ENCODE results near the gene IL36RN.

IL36RN gene

DNA sequence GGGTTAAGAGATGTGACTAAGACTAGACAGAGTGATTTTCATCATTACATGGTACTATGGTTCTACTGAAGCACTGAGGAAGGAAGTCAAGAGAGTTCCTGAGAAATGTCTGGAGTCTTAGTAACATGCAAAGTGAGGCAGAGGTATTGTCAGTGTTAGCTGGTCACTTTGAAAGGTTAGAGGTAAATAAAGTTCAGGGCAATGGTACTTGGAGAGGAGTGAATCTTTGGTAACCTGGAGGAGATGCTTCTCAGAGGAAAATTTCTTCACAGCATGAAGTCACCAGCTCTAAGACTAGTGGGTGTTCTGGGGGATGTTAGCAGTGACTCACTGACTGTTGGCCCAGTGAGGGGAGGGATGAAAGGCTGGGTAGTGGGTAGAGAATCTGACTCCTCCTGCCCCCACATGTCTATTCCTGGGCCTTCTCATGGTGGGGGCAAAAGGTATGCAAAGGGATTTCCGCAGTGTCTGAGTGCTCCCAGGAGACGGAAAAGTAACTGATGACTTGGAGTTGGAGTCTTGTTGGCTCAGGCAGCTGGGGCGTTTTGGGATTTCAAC lies 45.1 kb downstream of the IL36RN start:
- Histone ChIP-seq H3K79me2 (ENCODE audit: insufficient read depth, low read length) (no peaks in the 10 kb centered on the region), H3K4me2 (ENCODE audit: insufficient read depth, low read length) (no peak overlapping the region), H3K36me3 (ENCODE audit: insufficient read depth, low read length) (no peaks in the 10 kb centered on the region), H3K4me3 (ENCODE audit: low read depth in 1 of 2, low read length in 2 of 2) (no peak overlapping the region), H3K9me3 (ENCODE audit: insufficient read depth, low read length, severe bottlenecking) (no peaks in the 10 kb centered on the region), H2AFZ (ENCODE audit: low read depth, low read length) (no peak overlapping the region), H3K4me1 (ENCODE audit: insufficient read depth, low read length) (no peaks in the 10 kb centered on the region), H3K27me3 (ENCODE audit: insufficient read depth, low read length, poor library complexity) (peaks cover 2% of the 10 kb centered on the region), H3K27ac (ENCODE audit: low read length) (no peak overlapping the region), H3K9ac (ENCODE audit: low read depth, low read length) (no peak overlapping the region), H4K20me1 (ENCODE audit: insufficient read depth, low read length) (no peaks in the 10 kb centered on the region)
- TF ChIP-seq, protein P1, sequence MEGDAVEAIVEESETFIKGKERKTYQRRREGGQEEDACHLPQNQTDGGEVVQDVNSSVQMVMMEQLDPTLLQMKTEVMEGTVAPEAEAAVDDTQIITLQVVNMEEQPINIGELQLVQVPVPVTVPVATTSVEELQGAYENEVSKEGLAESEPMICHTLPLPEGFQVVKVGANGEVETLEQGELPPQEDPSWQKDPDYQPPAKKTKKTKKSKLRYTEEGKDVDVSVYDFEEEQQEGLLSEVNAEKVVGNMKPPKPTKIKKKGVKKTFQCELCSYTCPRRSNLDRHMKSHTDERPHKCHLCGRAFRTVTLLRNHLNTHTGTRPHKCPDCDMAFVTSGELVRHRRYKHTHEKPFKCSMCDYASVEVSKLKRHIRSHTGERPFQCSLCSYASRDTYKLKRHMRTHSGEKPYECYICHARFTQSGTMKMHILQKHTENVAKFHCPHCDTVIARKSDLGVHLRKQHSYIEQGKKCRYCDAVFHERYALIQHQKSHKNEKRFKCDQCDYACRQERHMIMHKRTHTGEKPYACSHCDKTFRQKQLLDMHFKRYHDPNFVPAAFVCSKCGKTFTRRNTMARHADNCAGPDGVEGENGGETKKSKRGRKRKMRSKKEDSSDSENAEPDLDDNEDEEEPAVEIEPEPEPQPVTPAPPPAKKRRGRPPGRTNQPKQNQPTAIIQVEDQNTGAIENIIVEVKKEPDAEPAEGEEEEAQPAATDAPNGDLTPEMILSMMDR (IDR thresholded peaks at IDR 0.05; ENCODE audit: borderline replicate concordance, extremely low read depth, low read length, poor library complexity, severe bottlenecking), result no peak
- no peak for TF ChIP-seq EZH2 (IDR thresholded peaks at IDR 0.05; ENCODE audit: borderline replicate concordance, low read depth, low read length, severe bottlenecking)
- DNase-seq, result no peak
- no peak for ATAC-seq (ENCODE audit: insufficient read depth, low read depth)

DNA sequence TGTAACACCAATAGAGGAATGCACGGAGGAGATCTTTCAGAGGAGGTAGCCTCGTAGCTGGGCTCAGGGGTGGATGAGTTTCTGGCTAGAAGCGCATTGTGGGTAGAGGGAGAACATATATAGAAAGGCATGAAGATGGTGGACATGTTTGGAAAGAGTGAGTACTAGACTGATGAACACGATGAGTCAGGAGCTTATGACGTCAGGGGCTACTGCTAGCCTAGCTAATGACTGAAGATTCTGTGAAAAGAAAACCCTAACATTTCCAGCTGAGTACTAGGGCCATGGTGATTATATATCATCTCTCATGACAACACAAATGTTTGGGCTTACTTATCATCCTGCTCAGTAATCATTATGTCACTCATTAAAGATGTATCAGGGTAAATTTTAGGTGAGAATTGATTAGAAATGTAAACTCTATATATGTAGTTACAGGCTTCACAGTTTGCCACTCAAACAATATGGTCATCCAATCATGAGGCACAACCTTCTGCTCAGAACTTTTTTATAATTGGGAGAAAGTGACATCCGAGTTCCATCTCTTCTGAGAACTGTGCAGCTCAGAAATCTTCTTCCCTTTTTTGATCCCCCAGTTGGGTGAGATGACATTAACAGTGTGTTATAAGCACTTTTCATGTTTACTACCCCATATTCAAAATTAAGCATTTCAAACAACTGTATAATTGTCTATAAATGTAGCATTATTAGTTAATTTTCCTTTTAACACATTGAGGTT lies 46.2 kb downstream of the IL36RN start:
- Histone ChIP-seq H3K9me3 (ENCODE audit: insufficient read depth, low read length, severe bottlenecking) (no peaks in the 10 kb centered on the region), H2AFZ (ENCODE audit: low read depth, low read length) (no peak overlapping the region), H3K4me2 (ENCODE audit: insufficient read depth, low read length) (no peak overlapping the region), H3K4me3 (ENCODE audit: low read depth in 1 of 2, low read length in 2 of 2) (no peak overlapping the region), H3K9ac (ENCODE audit: low read depth, low read length) (no peak overlapping the region), H3K36me3 (ENCODE audit: insufficient read depth, low read length) (no peaks in the 10 kb centered on the region), H3K79me2 (ENCODE audit: insufficient read depth, low read length) (no peaks in the 10 kb centered on the region), H4K20me1 (ENCODE audit: insufficient read depth, low read length) (no peaks in the 10 kb centered on the region), H3K4me1 (ENCODE audit: insufficient read depth, low read length) (no peaks in the 10 kb centered on the region), H3K27me3 (ENCODE audit: insufficient read depth, low read length, poor library complexity) (peaks cover 2% of the 10 kb centered on the region), H3K27ac (ENCODE audit: low read length) (no peak overlapping the region)
- ATAC-seq (ENCODE audit: insufficient read depth, low read depth), result no peak
- no peak for TF ChIP-seq EZH2 (IDR thresholded peaks at IDR 0.05; ENCODE audit: borderline replicate concordance, low read depth, low read length, severe bottlenecking)
- TF ChIP-seq, protein P1 (IDR thresholded peaks at IDR 0.05; ENCODE audit: borderline replicate concordance, extremely low read depth, low read length, poor library complexity, severe bottlenecking), result no peak
- no peak for DNase-seq

DNA sequence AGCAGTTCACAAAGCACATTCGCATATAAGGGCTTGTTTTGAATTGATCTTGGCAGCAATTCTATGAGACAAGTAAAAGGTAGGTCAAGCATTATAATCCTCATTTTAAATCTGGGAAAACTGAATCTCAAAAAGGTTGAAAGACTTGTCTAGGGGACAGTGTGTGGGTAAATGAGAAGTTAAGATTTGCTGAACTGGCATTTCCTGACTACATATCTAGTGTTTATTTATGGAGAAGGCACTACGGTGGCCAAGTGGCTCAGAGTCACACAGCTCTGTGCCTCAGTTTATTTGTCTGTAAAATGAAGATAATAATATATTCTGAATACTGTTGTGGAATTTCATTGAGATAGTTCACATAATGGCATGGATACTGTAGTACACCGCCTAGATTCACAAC lies 52.1 kb downstream of the IL36RN start:
- H3K4me2 ChIP-seq (ENCODE audit: insufficient read depth, low read length), result no peak overlapping the region
- no peak overlapping the region for H3K9ac ChIP-seq (ENCODE audit: low read depth, low read length)
- H3K9me3 ChIP-seq (ENCODE audit: insufficient read depth, low read length, severe bottlenecking), result no peaks in the 10 kb centered on the region
- H3K4me1 ChIP-seq (ENCODE audit: insufficient read depth, low read length), result no peaks in the 10 kb centered on the region
- no peak overlapping the region for H3K27ac ChIP-seq (ENCODE audit: low read length)
- H3K27me3 ChIP-seq (ENCODE audit: insufficient read depth, low read length, poor library complexity), result peaks cover 5% of the 10 kb centered on the region
- no peak for ATAC-seq (ENCODE audit: insufficient read depth, low read depth)
- no peak overlapping the region for H2AFZ ChIP-seq (ENCODE audit: low read depth, low read length)
- no peak for DNase-seq
- no peaks in the 10 kb centered on the region for H4K20me1 ChIP-seq (ENCODE audit: insufficient read depth, low read length)
- TF ChIP-seq, protein P1 (IDR thresholded peaks at IDR 0.05; ENCODE audit: borderline replicate concordance, extremely low read depth, low read length, poor library complexity, severe bottlenecking), result no peak
- TF ChIP-seq EZH2 (IDR thresholded peaks at IDR 0.05; ENCODE audit: borderline replicate concordance, low read depth, low read length, severe bottlenecking), result no peak
- H3K4me3 ChIP-seq (ENCODE audit: low read depth in 1 of 2, low read length in 2 of 2), result no peak overlapping the region
- no peaks in the 10 kb centered on the region for H3K36me3 ChIP-seq (ENCODE audit: insufficient read depth, low read length)
- H3K79me2 ChIP-seq (ENCODE audit: insufficient read depth, low read length), result no peaks in the 10 kb centered on the region
